ENCODE measurements around the gene JAZF1. TPM values are rescaled to one million over a fixed set of nuclear protein-coding genes. Genes with fewer than 3 reads are reported as not detected.

Gene JAZF1
- total and polyA plus RNA-seq, 2 of the 4 experiments (the other 2 are of a cell fraction) = 8.4 to 10.5 TPM

GRCh38 chr7:28013019-28013418, 167.6 kb downstream of the JAZF1 start:
- 95% methylated on average over 2 of the region's 2 CpGs; no CpG with 5 or more reads in 1 of the 2 experiments for WGBS, 2 experiments (ENCODE audit: extremely low coverage in 2 of 2, insufficient read length in 1 of 2)
- CTCF ChIA-PET = interaction anchor here (1.1 kb wide), 1 partner anchor 44 kb away, joined by 3 read pairs; no protein-coding TSS in a partner anchor

More at GRCh38 chr7:28013019-28013418, 167.6 kb downstream of the JAZF1 start:
- BruUV-seq (replicated peaks) = no TSS peak
- Histone ChIP-seq H2BK5ac (ENCODE audit: low read depth, low read length, poor library complexity, severe bottlenecking) (no peak overlapping the region), H2BK20ac (ENCODE audit: low read depth, low read length) (no peak overlapping the region), H3K23ac (ENCODE audit: low read depth, low read length) (no peak overlapping the region), H4K91ac (ENCODE audit: insufficient read depth, low read depth, low read length) (no peak overlapping the region), H3K9me3 (ENCODE audit: control insufficient read depth, insufficient read depth, low read length) (no peaks in the 10 kb centered on the region), H3K4me2 (ENCODE audit: low read depth, low read length) (no peak overlapping the region), H2AK5ac (ENCODE audit: low read depth, low read length) (no peak overlapping the region), H3K18ac (ENCODE audit: low read depth, low read length) (no peak overlapping the region), H3K27me3 (ENCODE audit: control insufficient read depth, insufficient read depth, low read length) (no peaks in the 10 kb centered on the region), H2BK120ac (ENCODE audit: low read depth, low read length) (no peak overlapping the region), H3K56ac (ENCODE audit: extremely low read depth, insufficient read depth, low read length) (no peak overlapping the region), H3K9ac (ENCODE audit: low read depth, low read length) (no peak overlapping the region), H4K8ac (ENCODE audit: low read depth in 2 of 2, low read length in 2 of 2) (no peak overlapping the region), H3K4me3 (ENCODE audit: insufficient read depth, low read depth, low read length) (no peak overlapping the region), H3K27ac (ENCODE audit: insufficient read depth, low read length) (no peak overlapping the region), H4K5ac (ENCODE audit: low read depth, low read length) (no peak overlapping the region), H3K9me1 (ENCODE audit: insufficient read depth, low read length) (peaks cover 5% of the 10 kb centered on the region), H3K36me3 (ENCODE audit: control insufficient read depth, insufficient read depth, low read length) (0 out of 2 replicates have a peak, but pooled peaks cover 2% of the 10 kb centered on the region), H2BK15ac (ENCODE audit: low read depth, low read length) (no peak overlapping the region), H4K20me1 (ENCODE audit: insufficient read depth, low read length) (peaks cover 2% of the 10 kb centered on the region; the same call in 1 of the 2 replicates), H2AFZ (replicated peaks; ENCODE audit: low read length, poor library complexity) (no peak overlapping the region), H3K4me1 (ENCODE audit: control insufficient read depth, insufficient read depth, low read length) (peaks cover 5% of the 10 kb centered on the region), H3K79me1 (ENCODE audit: low read depth in 1 of 2, low read length in 2 of 2) (peaks cover 7 to 40% of the 10 kb centered on the region in 2 experiments), H2AK9ac (replicated peaks; ENCODE audit: low read depth, low read length, poor library complexity) (no peak overlapping the region), H3K14ac (replicated peaks; ENCODE audit: low read depth, low read length) (no peak overlapping the region), H3K4ac (ENCODE audit: low read depth, low read length) (no peak overlapping the region)
- intact Hi-C loops (cut with micrococcal nuclease) = no loop called here
- dilution Hi-C loops (cut with HindIII; ENCODE audit: low sequenced_read_pairs, unreplicated experiment) = no loop called here
- POLR2A ChIA-PET (ENCODE audit: unreplicated experiment) = no interaction called here
- ATAC-seq (ENCODE audit: low read depth) (no peak), DNase-seq (no peak)
- in situ Hi-C loops (cut with MboI; ENCODE audit: low sequenced_read_pairs) = loop anchor here (25.0 kb wide), 1 partner anchor 226 kb away; no protein-coding TSS in a partner anchor
- TF ChIP-seq BHLHE40 (IDR thresholded peaks at IDR 0.05; ENCODE audit: low read depth, low read length) (no peak), RAD21 (IDR thresholded peaks at IDR 0.05; ENCODE audit: low read length) (no peak), RFX5 (IDR thresholded peaks at IDR 0.05; ENCODE audit: low read depth, low read length) (no peak), FOS (IDR thresholded peaks at IDR 0.05; ENCODE audit: low read depth, low read length) (no peak), MAFK (IDR thresholded peaks at IDR 0.05; ENCODE audit: low read depth, low read length) (no peak)

All from IMR-90 (cell line).